GM10847 (cell line): ENCODE data around the gene CAMK1D.

ENCODE experiments used
- POLR2A ChIP-seq: IDR thresholded peaks from 2 replicates; pipeline ENCODE4 v1.6.1; 2011; ENCODE audit not compliant: insufficient read length; ENCODE audit errors: extremely low read depth

The CAMK1D gene

DNA sequence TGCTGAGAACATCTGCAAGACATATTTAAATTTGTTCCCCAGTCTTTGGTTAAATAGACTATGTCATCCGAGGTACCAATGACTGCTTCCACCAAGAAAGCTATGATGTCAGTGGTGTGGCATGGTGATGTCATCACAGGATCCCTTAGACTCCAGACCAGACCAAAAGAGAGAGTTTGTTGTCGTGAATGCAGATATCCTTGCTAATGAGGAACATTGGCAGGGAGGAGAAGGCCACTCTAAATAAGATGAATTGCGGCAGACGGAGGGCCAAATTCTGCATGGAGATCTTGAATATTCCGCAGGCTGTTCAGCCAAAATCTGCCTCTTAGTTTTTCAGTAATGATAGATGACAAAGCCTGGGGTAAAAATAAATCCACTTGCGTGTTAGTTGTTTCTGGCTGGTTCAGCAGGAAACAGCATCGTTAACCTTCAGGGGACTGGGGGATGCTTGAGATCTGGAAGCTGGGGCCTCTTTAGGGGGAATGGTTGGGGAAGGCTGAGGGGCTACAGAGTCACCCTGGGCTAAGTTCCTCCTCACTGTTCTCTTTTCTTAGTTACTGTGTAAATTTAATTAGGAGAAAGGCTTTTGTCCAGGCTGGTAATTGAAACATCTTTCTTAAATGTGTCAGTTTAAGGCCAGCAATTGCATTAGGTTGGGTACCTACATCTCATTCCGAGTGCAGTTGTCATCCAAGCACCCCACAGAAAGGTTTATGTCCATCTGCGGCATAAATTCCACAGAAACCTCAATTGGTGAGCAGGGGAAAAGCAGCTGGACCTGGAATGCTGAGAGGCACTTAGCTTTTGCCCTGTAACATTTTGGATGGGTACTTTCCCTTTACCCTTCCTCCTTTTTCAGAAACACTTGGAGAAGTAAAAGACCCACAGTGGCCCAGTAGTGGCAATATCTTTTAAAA, 11.6 kb upstream of the CAMK1D start:
- TF ChIP-seq POLR2A, result no peak

GRCh38 chr10:12338981-12339380, 10.4 kb upstream of the CAMK1D start:
- TF ChIP-seq POLR2A, result no peak

- TF ChIP-seq POLR2A, result no peak
Measured at GRCh38 chr10:12340371-12340770, 9.0 kb upstream of the CAMK1D start.

DNA sequence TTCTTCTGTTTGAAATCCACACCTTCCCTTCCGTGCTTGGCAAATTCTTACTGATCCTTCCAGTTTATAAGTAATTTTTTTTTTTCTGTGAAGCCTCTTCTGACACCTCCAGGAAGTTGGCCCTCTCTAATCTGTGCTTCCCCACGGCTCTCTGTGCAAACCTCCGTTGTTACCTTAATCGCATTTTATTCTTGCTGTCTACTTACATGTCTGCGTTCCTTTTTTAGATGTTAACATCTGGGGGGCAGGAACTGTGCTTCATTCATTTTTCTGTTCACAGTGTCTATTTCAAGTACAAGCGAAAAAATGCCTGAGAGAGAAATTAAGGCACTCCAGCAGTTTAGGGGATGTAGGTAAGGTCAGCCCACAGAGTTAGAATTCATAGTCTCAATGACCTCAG, 8.4 kb upstream of the CAMK1D start:
- TF ChIP-seq POLR2A, result no peak

DNA sequence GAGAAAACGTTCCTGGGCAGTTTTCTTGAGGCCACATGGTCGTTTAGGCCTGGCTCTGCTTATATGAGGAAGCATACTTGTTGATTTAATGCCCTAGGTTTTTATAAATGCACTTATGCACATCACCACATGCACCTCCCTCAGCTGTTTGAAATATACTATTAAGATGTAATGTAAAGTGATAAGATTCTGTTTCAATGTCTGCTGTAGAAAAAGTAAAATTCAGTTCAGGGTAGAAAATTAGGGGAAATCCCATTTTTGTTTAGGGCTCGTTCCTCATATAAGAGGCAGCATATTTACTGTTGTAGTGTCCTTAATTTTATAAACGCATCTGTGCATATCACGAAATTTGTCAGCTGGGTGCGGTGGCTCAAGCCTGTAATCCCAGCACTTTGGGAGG, 7.8 kb upstream of the CAMK1D start:
- TF ChIP-seq POLR2A, result no peak

DNA sequence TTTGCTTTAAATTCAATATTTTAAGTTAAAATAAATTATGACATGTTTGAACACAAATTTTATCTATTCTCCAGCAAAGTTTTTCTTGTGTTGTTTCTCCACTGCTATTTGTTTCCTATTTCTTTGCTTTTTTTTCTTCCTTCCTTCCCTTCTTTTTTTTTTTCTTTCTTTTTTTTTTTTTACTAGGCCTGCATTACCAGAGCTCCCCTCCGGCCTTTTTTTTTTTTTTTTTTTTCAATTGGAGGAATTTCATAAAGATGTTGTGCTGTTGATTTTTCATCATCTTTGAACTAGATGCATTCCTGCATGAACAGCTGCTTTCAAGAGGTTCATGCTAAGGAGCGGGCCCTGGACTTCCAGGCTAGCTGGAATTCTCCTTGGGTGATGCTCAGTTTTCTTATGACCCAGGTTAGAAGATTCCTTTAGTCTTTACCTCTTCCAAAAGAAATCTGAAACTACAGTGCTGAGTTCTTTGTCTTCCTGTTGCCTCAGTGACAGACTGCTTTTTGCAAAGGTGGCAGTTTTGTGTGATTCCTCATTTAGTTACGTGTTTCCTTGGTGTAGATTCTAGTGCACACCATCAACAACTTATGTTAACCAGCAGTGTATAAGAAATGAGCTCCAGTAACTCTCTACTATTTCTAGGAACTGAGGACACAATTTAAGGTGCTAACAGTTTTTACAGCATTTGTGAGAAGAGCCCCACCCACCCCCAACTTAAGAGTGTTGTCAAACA, 4.8 kb upstream of the CAMK1D start:
- TF ChIP-seq POLR2A, result no peak

GRCh38 chr10:12346707-12347106, 2.6 kb upstream of the CAMK1D start:
- no peak for TF ChIP-seq POLR2A

DNA sequence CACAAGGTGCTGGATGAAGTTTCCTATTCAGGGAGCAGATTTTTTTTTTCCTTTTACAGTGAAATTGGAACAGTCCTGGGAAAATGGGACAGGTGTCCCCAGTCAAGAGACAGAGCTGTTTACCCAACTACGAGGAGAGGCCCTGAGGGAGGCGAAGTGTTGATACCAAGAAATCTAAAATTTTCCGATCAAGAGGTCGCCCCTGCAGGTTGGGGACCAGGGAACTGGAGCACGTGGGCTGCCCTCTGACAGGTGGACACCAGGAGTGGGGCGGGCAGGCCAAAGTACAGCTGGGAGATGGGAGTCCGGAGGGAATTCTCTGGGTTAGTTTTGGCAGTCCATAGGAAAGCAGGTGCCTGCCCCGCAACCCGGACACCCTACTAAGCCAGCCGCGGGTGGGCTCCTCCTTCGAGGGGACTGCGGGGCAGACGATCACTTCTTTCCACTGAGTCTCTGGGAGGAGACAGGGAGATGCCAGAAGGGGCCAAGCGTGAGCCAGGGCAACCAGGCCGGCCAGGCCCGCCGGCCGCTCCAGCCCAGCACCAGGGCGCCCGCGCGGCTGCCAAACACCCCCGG, 965 bp upstream of the CAMK1D start:
- no peak for TF ChIP-seq POLR2A

GRCh38 chr10:12349629-12350166, 351 bp downstream of the CAMK1D start:
- TF ChIP-seq POLR2A, result no peak

DNA sequence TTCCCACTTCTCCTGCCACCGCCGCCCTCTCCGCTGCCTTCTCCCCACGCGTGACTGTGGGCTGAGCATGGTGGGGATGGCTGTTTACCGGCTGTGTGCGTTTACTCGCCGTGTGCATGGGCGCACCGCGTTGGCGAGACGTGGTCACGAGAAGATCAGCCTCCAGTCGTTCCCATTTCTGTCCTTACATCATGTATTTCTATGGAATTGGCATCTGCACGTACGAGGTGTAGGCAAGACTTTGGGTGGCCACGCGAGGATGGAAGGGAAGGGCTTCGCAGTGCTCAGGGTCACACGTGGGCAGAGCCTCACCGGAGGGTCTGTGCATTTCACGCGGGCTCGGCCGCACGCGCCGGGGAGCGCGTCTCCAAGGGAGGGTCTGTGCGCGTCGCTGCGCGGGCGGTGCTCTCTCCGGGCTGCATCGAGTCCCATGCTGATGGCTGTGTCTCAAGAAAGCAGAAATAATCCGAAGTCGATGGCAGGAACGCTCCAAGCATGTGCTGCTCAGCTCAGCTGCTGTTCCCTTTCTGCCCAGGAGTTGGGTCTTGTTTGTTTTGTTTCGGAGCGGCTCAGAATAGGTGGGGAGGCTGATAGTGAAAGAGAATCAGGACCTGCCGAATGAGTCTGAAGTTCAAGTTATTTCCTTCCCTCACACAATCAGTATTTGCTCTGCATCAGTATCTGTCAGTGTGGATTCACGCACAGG, 973 bp downstream of the CAMK1D start:
- TF ChIP-seq POLR2A, result no peak

- TF ChIP-seq POLR2A, result no peak
Measured at GRCh38 chr10:12350925-12351324, 1.6 kb downstream of the CAMK1D start.

GRCh38 chr10:12351447-12351846, 2.1 kb downstream of the CAMK1D start:
- no peak for TF ChIP-seq POLR2A

GRCh38 chr10:12351889-12352288, 2.5 kb downstream of the CAMK1D start:
- TF ChIP-seq POLR2A, result no peak

GRCh38 chr10:12353399-12354242, 4.3 kb downstream of the CAMK1D start:
- TF ChIP-seq POLR2A, result no peak
